Neutrophil (primary cell): Measurements from ENCODE around the gene ARHGAP8.

Experiments used
- H3K27ac ChIP-seq: fragments of 200-600 bp; sonication (generic); 2 replicates; pipeline ENCODE4 v1.5.1; 2016; ENCODE audit warnings: mild to moderate bottlenecking, moderate library complexity
- H3K27me3 ChIP-seq: fragments of 200-600 bp; sonication (generic); 2 replicates; pipeline ENCODE4 v1.6.0; 2016; ENCODE audit warnings: mild to moderate bottlenecking
- H3K36me3 ChIP-seq: fragments of 200-600 bp; sonication (generic); 2 replicates; pipeline ENCODE4 v1.5.1; 2017
- H3K4me1 ChIP-seq, 2 experiments: fragments of 200-600 bp in 1 of 2; sonication (generic) in 1 of 2; 1 replicate in 1 of 2; 2 replicates in 1 of 2; pipeline versions ENCODE4 v1.5.1 to v1.6.1; 2013 to 2016; ENCODE audit warnings: low read depth in 1 of 2, low read length in 1 of 2, mild to moderate bottlenecking in 1 of 2, moderate library complexity in 1 of 2; ENCODE audit not compliant: control insufficient read depth in 1 of 2, insufficient read depth in 1 of 2
- H3K4me3 ChIP-seq, 2 experiments: fragments of 200-600 bp in 1 of 2; sonication (generic) in 1 of 2; 1 replicate in 1 of 2; 2 replicates in 1 of 2; pipeline ENCODE4 v1.5.1; 2013 to 2016; ENCODE audit warnings: low read depth in 1 of 2, low read length in 1 of 2, mild to moderate bottlenecking in 1 of 2, moderate library complexity in 1 of 2
- H3K9me3 ChIP-seq: fragments of 200-600 bp; sonication (generic); 2 replicates; pipeline ENCODE4 v1.5.1; 2016
- CTCF ChIP-seq: fragments of 200-600 bp; sonication (generic); IDR thresholded peaks from 2 replicates; pipeline ENCODE4 v1.5.1; 2016; ENCODE audit warnings: antibody characterized with exemption

Gene ARHGAP8

GRCh38 chr22:44907765-44908737 lies 155.7 kb downstream of the ARHGAP8 start:
- no peaks in the 10 kb centered on the region for H3K9me3 ChIP-seq
- H3K4me1 ChIP-seq, result no peaks in the 10 kb centered on the region
- H3K4me3 ChIP-seq, result no peak overlapping the region
- no peak for TF ChIP-seq CTCF
- no peak overlapping the region for H3K27ac ChIP-seq
- H3K36me3 ChIP-seq, result no peaks in the 10 kb centered on the region
- H3K27me3 ChIP-seq, result no peaks in the 10 kb centered on the region

- no peaks in the 10 kb centered on the region for H3K4me1 ChIP-seq
- no peaks in the 10 kb centered on the region for H3K36me3 ChIP-seq
- TF ChIP-seq CTCF, result no peak
- no peak overlapping the region for H3K27ac ChIP-seq
- H3K27me3 ChIP-seq, result no peaks in the 10 kb centered on the region
- no peaks in the 10 kb centered on the region for H3K9me3 ChIP-seq
- no peak overlapping the region for H3K4me3 ChIP-seq
Observed at GRCh38 chr22:44909241-44909640, 156.9 kb downstream of the ARHGAP8 start.
